ENCODE measurements around the gene JCHAIN. TPM values are rescaled to one million over a fixed set of nuclear protein-coding genes. Genes with fewer than 3 reads are reported as not detected.

JCHAIN gene
- total and polyA plus RNA-seq, 9 of the 15 experiments (the other 6 are each of a cell fraction or from before 2014, with no cell fraction given): 0.04 to 0.68 (median 0.26) TPM; not detected in 5

DNA sequence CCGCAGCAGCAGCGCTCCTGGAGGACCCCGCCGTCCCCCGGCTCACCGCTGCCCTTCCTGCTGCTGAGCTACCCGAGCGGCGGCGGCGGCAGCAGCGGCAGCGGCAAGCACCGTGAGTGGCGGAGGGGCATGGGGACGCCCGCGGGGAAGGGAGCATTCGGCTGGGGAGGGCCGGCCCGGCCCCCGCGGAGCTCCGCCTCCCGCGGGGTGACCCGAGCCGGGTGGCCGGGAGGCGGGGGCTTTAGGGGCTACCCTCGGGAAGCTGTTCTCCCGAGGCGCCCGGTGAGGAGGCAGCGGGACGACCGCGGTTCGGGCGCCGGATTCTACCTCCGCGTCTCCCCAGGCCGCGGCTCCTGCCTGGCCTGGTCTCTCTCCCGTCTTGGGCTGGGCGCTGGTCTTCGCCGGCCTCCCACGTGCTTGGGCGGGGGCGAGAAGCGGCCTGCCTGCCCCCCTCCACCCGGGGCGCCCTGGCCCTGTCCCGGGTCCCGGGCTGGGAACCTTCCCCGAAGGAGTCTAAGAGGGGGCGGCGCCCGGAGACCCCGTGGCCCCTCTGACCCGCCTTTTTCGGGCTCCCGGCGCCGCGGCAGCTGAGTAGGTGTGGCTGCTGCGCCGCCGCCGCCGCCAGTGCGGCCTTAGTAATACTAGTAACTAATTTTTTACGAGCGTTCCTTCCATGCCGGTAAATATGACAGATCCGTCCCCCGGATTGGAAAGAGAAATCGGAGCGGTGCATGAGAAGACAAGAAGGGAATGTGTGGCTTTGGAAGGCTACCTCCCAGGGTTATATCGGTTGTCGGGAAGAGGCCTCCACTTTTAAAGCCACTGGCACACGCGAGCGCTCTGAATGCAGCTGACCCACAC lies 39.1 kb upstream of the JCHAIN start (continued):
- TF ChIP-seq ZHX1 (conservative IDR thresholded peaks at IDR 0.05; ENCODE audit: low read length) (no peak), ZNF507 (tag; conservative IDR thresholded peaks at IDR 0.05) (no peak), PCBP2 (IDR thresholded peaks at IDR 0.05; ENCODE audit: low read depth, low read length, poor library complexity, severe bottlenecking) (no peak), RNF2 (IDR thresholded peaks at IDR 0.05) (peak; percentile 61; the same call in 1 of the 2 replicates), NBN (IDR thresholded peaks at IDR 0.05; ENCODE audit: low read depth) (0 out of 2 replicates have a peak, but pooled peaks have one; percentile 34), CBX5 (IDR thresholded peaks at IDR 0.05; ENCODE audit: borderline replicate concordance, low read depth) (no peak), CHAMP1 (IDR thresholded peaks at IDR 0.05) (no peak), RAD21 (CRISPR knock-in tag; conservative IDR thresholded peaks at IDR 0.05 in 1 of 2, IDR thresholded peaks at IDR 0.05 in 1 of 2) (0 out of 4 replicates have a peak, but pooled peaks of 1 of the 2 experiments have one; percentile 27), PRPF4 (IDR thresholded peaks at IDR 0.05; ENCODE audit: insufficient read depth, low read depth, low read length, poor library complexity, severe bottlenecking) (peak; percentile 45), NCOA1 (IDR thresholded peaks at IDR 0.05; ENCODE audit: low read depth) (no peak), ESRRA (IDR thresholded peaks at IDR 0.05; ENCODE audit: borderline replicate concordance, low read depth) (no peak), ZNF41 (CRISPR knock-in tag; conservative IDR thresholded peaks at IDR 0.05) (no peak), SOX6 (IDR thresholded peaks at IDR 0.05) (peak; percentile 13; the same call in 1 of the 2 replicates), CTBP1 (IDR thresholded peaks at IDR 0.05; ENCODE audit: borderline replicate concordance) (peak; percentile 18; the same call in 1 of the 2 replicates), HSF4 (CRISPR knock-in tag; IDR thresholded peaks at IDR 0.05; ENCODE audit: borderline replicate concordance) (no peak), ZFP30 (CRISPR knock-in tag; IDR thresholded peaks at IDR 0.05; ENCODE audit: borderline replicate concordance) (no peak), RBFOX2 (IDR thresholded peaks at IDR 0.05; ENCODE audit: low read depth, low read length) (peak; percentile 81), MBD2 (IDR thresholded peaks at IDR 0.05; ENCODE audit: borderline replicate concordance, low read depth) (no peak)
- TF ChIP-seq, protein P1, sequence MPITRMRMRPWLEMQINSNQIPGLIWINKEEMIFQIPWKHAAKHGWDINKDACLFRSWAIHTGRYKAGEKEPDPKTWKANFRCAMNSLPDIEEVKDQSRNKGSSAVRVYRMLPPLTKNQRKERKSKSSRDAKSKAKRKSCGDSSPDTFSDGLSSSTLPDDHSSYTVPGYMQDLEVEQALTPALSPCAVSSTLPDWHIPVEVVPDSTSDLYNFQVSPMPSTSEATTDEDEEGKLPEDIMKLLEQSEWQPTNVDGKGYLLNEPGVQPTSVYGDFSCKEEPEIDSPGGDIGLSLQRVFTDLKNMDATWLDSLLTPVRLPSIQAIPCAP (CRISPR knock-in tag; IDR thresholded peaks at IDR 0.05; ENCODE audit: borderline replicate concordance): no peak
- TF ChIP-seq, protein P2, sequence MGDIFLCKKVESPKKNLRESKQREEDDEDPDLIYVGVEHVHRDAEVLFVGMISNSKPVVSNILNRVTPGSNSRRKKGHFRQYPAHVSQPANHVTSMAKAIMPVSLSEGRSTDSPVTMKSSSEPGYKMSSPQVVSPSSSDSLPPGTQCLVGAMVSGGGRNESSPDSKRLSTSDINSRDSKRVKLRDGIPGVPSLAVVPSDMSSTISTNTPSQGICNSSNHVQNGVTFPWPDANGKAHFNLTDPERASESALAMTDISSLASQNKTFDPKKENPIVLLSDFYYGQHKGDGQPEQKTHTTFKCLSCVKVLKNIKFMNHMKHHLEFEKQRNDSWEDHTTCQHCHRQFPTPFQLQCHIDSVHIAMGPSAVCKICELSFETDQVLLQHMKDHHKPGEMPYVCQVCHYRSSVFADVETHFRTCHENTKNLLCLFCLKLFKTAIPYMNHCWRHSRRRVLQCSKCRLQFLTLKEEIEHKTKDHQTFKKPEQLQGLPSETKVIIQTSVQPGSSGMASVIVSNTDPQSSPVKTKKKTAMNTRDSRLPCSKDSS (IDR thresholded peaks at IDR 0.05; ENCODE audit: low read depth, partially characterized antibody): no peak
